Keratinocyte (primary cell): ENCODE data around the gene KCNIP3. TPM values are rescaled to one million over a fixed set of nuclear protein-coding genes. Genes with fewer than 3 reads are reported as not detected.
"Not testable (repeated sequence)": the region's sequence is repeated elsewhere in the genome, so short reads cannot be mapped to it uniquely, and the experiment has no call there.

Source experiments
- DNase-seq: peaks from one replicate; pipeline ENCODE4 v3.0.0-alpha.2; 2011; ENCODE audit warnings: low read depth, missing footprints, low spot score
- FAIRE-seq: peaks from 2 replicates; lab custom pipeline; 2011; peaks lifted over from hg19 to GRCh38; lab: Jason Lieb, UNC
- H2AFZ ChIP-seq: 2 replicates; pipeline ENCODE4 v1.6.0; 2012; ENCODE audit warnings: low read length, control low read depth, inconsistent platforms; ENCODE audit not compliant: control insufficient read depth
- H3K27ac ChIP-seq: 2 replicates; pipeline ENCODE4 v1.5.1; 2011; ENCODE audit warnings: low read length; ENCODE audit not compliant: control insufficient read depth, insufficient read depth
- H3K27me3 ChIP-seq: 3 replicates; pipeline ENCODE4 v1.6.0; 2011; ENCODE audit warnings: low read length; ENCODE audit not compliant: control insufficient read depth, insufficient read depth; ENCODE audit errors: extremely low read depth
- H3K36me3 ChIP-seq, 2 experiments: 2 replicates in 1 of 2; 3 replicates in 1 of 2; pipeline ENCODE4 v1.5.1; 2011; ENCODE audit warnings: low read length in 2 of 2, mild to moderate bottlenecking in 1 of 2; ENCODE audit not compliant: control insufficient read depth in 2 of 2, insufficient read depth in 2 of 2; ENCODE audit errors: extremely low read depth in 1 of 2
- H3K4me1 ChIP-seq: 3 replicates; pipeline ENCODE4 v1.5.1; 2011; ENCODE audit warnings: low read length; ENCODE audit not compliant: control insufficient read depth, insufficient read depth; ENCODE audit errors: extremely low read depth
- H3K4me2 ChIP-seq: 3 replicates; pipeline ENCODE4 v1.6.0; 2011; ENCODE audit warnings: low read depth, low read length; ENCODE audit not compliant: control insufficient read depth, insufficient read depth; ENCODE audit errors: extremely low read depth
- H3K4me3 ChIP-seq, 3 experiments: fragments of 200-600 bp in 1 of 3; sonication (generic) in 1 of 3; 2 replicates in 2 of 3; 3 replicates in 1 of 3; pipeline ENCODE4 v1.5.1; 2011 to 2016; ENCODE audit warnings: low read length in 3 of 3, mild to moderate bottlenecking in 3 of 3, control low read depth in 2 of 3, inconsistent platforms in 1 of 3, low read depth in 1 of 3, mixed read lengths in 1 of 3, mixed run types in 1 of 3, moderate library complexity in 1 of 3; ENCODE audit not compliant: control insufficient read depth in 2 of 3, insufficient read depth in 2 of 3; ENCODE audit errors: extremely low read depth in 1 of 3
- H3K79me2 ChIP-seq: 2 replicates; pipeline ENCODE4 v1.6.0; 2012; ENCODE audit warnings: low read length; ENCODE audit not compliant: control insufficient read depth, insufficient read depth
- H3K9ac ChIP-seq: 3 replicates; pipeline ENCODE4 v1.6.0; 2011; ENCODE audit warnings: low read length; ENCODE audit not compliant: control insufficient read depth, insufficient read depth; ENCODE audit errors: extremely low read depth
- H3K9me1 ChIP-seq: 3 replicates; pipeline ENCODE4 v1.6.0; 2011; ENCODE audit warnings: low read length; ENCODE audit not compliant: control insufficient read depth, insufficient read depth; ENCODE audit errors: extremely low read depth
- H3K9me3 ChIP-seq: 2 replicates; pipeline ENCODE4 v1.5.1; 2012; ENCODE audit warnings: low read depth, low read length; ENCODE audit not compliant: control insufficient read depth
- H4K20me1 ChIP-seq: 3 replicates; pipeline ENCODE4 v1.6.0; 2011; ENCODE audit warnings: low read length; ENCODE audit not compliant: control insufficient read depth, insufficient read depth; ENCODE audit errors: extremely low read depth
- dilution Hi-C: fragments of 300-500 bp; cut with MboI; formaldehyde crosslinking; loops from one replicate; pipeline ENCODE4 v1.7.0; 2020; ENCODE audit warnings: low sequenced_read_pairs; ENCODE audit not compliant: extremely low pct_ligation_motif_present
- polyA plus RNA-seq, 5 experiments: library from polyadenylated mRNA; depleted of rRNA in 3 of 5; stranded (reverse) in 3 of 5; stranded (forward) in 1 of 5; unstranded in 1 of 5; fragments of >200 nt; gene quantifications; 1 replicate in 1 of 5; 2 replicates in 3 of 5; 3 replicates in 1 of 5; pipeline versions ENCODE4 v1.2.1 to v1.2.3, GENCODE V29; 2011 to 2012; ENCODE audit warnings: missing spikeins in 2 of 5, low read depth in 1 of 5, low replicate concordance in 1 of 5

KCNIP3 gene
- polyA plus RNA-seq, 1 donor (not counting 4 experiments of a cell fraction or from before 2014, with no cell fraction given): 0.66 TPM

DNA sequence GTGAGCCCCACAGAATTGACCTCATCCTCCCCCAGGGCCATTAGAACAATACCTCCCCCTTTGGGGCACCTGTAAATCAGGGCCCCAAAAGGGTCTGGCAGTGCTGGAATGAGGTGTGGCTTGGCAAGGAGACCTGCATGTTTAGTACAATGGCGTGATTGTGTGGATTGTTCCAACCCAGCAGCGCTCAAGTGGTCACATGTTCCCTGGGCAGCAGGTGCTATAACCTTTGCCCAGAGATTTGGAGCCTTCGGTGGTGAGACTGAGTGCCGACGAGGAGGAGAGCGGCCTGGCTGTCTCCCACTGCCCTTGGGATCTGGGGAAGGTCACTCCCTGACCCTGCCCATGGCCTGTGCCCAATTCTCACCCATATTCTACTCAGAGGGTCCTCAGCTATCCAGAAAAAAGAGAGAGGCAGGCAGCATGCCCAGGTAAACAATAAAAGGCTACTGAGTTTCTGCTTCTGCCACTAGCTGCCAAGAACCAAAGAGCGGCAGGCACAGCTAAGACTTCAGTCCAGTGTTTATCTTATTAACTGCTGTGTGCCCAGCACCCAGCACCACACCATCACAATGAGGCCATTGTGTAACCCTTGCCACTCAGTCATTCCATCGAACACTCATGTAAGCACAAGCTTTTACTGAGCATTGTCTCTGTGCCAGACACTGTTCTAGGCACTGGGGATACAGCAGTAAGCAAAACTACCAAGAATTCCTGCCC lies 132.8 kb downstream of the KCNIP3 start:
- DNase-seq, H3K4me3 ChIP-seq, H3K4me1 ChIP-seq, H3K27me3 ChIP-seq, H3K9ac ChIP-seq, H3K4me2 ChIP-seq, H3K9me1 ChIP-seq, H3K79me2 ChIP-seq, H3K9me3 ChIP-seq, H3K27ac ChIP-seq, H2AFZ ChIP-seq, dilution Hi-C loops, FAIRE-seq, H4K20me1 ChIP-seq, H3K36me3 ChIP-seq: not testable (repeated sequence)

DNA sequence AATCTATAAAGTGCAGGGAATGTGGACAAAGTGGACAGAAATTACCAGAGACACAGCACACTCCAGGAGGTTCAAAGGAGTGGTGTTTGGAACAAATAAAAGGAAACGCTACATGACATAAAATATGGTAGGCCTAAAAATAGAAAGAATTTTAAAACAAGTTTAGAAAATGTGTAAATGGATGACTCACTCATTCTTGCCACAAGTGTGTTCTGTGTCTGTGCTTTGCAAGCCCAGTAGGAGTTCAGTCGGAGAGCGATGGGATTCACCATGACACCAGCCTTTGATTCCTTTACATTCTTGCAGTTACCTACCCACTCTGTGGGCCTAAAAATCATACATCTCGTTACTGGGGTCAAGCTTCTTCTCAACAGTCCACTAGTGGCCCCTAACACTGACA lies 136.2 kb downstream of the KCNIP3 start:
- H3K27me3 ChIP-seq, H3K27ac ChIP-seq, H3K36me3 ChIP-seq, H3K4me3 ChIP-seq, H3K4me2 ChIP-seq, H3K9me3 ChIP-seq, H4K20me1 ChIP-seq, DNase-seq, H3K4me1 ChIP-seq, H3K9me1 ChIP-seq, H3K79me2 ChIP-seq, dilution Hi-C loops, H3K9ac ChIP-seq, H2AFZ ChIP-seq: not testable (repeated sequence)
- peak; percentile 61 for FAIRE-seq

DNA sequence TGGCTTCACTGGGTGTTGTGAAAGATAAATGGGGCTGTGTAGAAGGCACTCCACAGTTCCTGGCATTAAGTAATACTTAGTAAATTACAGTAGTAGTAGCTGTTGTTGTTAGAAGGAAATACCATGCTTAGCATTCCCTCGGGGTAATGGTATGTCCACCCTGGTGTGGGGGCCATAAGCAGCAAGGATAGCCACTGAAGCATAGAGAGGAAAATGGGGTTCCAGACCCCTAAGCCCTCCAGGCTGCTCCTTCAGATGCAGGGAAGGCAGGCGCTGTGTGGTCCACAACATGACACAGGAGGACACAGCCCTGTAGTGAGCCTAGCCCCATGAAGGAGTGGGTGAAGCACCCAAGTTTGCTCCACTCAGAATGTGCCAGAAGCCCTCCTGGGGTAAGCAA lies 136.8 kb downstream of the KCNIP3 start:
- H2AFZ ChIP-seq, H3K9me1 ChIP-seq, H3K79me2 ChIP-seq, dilution Hi-C loops, FAIRE-seq, H3K36me3 ChIP-seq, H4K20me1 ChIP-seq, H3K9ac ChIP-seq, H3K4me3 ChIP-seq, H3K4me2 ChIP-seq, H3K4me1 ChIP-seq, H3K27me3 ChIP-seq, H3K9me3 ChIP-seq, DNase-seq: not testable (repeated sequence)
- peak overlapping the region; percentile 40 for H3K27ac ChIP-seq

DNA sequence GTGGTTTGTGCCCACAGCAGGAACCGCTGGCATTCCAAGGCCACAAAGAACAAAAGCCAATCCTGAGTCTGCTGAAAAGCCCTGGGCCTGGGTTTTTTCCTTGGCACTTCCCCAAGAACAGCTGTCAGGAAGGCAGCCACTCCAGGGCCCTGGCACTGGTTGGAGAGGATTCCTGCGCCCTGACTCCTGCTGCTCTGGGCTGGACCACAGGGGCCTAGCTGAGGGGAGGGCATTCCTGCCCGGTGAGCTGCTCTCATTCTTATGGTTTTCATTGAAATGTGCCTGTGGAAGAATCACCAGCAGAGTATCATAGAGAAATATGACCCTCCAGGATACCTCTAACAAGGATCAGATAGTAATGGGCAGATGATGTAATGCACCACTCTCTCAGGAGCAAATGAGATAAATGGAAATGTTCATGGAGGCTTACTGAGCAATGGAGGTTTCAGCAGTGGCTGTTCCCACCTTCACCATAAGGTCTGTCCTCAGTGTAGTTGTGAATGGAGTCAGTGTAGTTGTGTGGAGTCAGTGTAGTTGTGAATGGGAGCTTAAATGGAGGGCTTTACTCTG lies 137.4 kb downstream of the KCNIP3 start:
- peak; percentile 97 for FAIRE-seq
- dilution Hi-C loops: not testable (repeated sequence)

More for the DNA sequence above, 137.4 kb downstream of the KCNIP3 start:
- not testable (repeated sequence) for H3K36me3 ChIP-seq, H3K4me2 ChIP-seq, H2AFZ ChIP-seq, DNase-seq, H3K27me3 ChIP-seq, H3K9me1 ChIP-seq, H3K79me2 ChIP-seq, H3K9ac ChIP-seq, H3K9me3 ChIP-seq, H4K20me1 ChIP-seq, H3K4me1 ChIP-seq, H3K27ac ChIP-seq, H3K4me3 ChIP-seq
